ENCODE data around the gene ATP5F1E.

The ATP5F1E gene

GRCh38 chr20:59001068-59001448, 31.1 kb downstream of the ATP5F1E start:
- Histone ChIP-seq H3K4me1 (ENCODE audit: insufficient read depth, low read length) (peaks cover 15% of the 10 kb centered on the region), H3K9ac (ENCODE audit: low read depth, low read length) (no peak overlapping the region), H3K36me3 (ENCODE audit: insufficient read depth, low read length) (peaks cover 5% of the 10 kb centered on the region; the same call in 1 of the 2 replicates), H3K27me3 (ENCODE audit: insufficient read depth, low read length, poor library complexity) (no peaks in the 10 kb centered on the region), H4K20me1 (ENCODE audit: insufficient read depth, low read length) (peaks cover 18% of the 10 kb centered on the region), H3K9me3 (ENCODE audit: insufficient read depth, low read length, severe bottlenecking) (no peaks in the 10 kb centered on the region), H3K4me3 (ENCODE audit: low read depth in 1 of 2, low read length in 2 of 2) (no peak overlapping the region), H3K27ac (ENCODE audit: low read length) (no peak overlapping the region), H3K79me2 (ENCODE audit: insufficient read depth, low read length) (no peaks in the 10 kb centered on the region), H3K4me2 (ENCODE audit: insufficient read depth, low read length) (no peak overlapping the region), H2AFZ (ENCODE audit: low read depth, low read length) (no peak overlapping the region)
- TF ChIP-seq CTCF (IDR thresholded peaks at IDR 0.05; ENCODE audit: borderline replicate concordance, extremely low read depth, low read length, poor library complexity, severe bottlenecking) (no peak), EZH2 (IDR thresholded peaks at IDR 0.05; ENCODE audit: borderline replicate concordance, low read depth, low read length, severe bottlenecking) (no peak)
- no peak for ATAC-seq (ENCODE audit: insufficient read depth, low read depth)
- no peak for DNase-seq

GRCh38 chr20:59000326-59000725, 31.8 kb downstream of the ATP5F1E start:
- no peak for TF ChIP-seq EZH2 (IDR thresholded peaks at IDR 0.05; ENCODE audit: borderline replicate concordance, low read depth, low read length, severe bottlenecking)
- TF ChIP-seq CTCF (IDR thresholded peaks at IDR 0.05; ENCODE audit: borderline replicate concordance, extremely low read depth, low read length, poor library complexity, severe bottlenecking): no peak

GRCh38 chr20:58998656-58999055, 33.5 kb downstream of the ATP5F1E start:
- TF ChIP-seq CTCF (IDR thresholded peaks at IDR 0.05; ENCODE audit: borderline replicate concordance, extremely low read depth, low read length, poor library complexity, severe bottlenecking) (no peak), EZH2 (IDR thresholded peaks at IDR 0.05; ENCODE audit: borderline replicate concordance, low read depth, low read length, severe bottlenecking) (no peak)
- Histone ChIP-seq H2AFZ (ENCODE audit: low read depth, low read length) (no peak overlapping the region), H3K4me1 (ENCODE audit: insufficient read depth, low read length) (no peaks in the 10 kb centered on the region), H3K27me3 (ENCODE audit: insufficient read depth, low read length, poor library complexity) (no peaks in the 10 kb centered on the region), H3K79me2 (ENCODE audit: insufficient read depth, low read length) (no peaks in the 10 kb centered on the region), H3K27ac (ENCODE audit: low read length) (no peak overlapping the region), H3K4me2 (ENCODE audit: insufficient read depth, low read length) (no peak overlapping the region), H3K9me3 (ENCODE audit: insufficient read depth, low read length, severe bottlenecking) (no peaks in the 10 kb centered on the region), H4K20me1 (ENCODE audit: insufficient read depth, low read length) (peaks cover 11% of the 10 kb centered on the region), H3K9ac (ENCODE audit: low read depth, low read length) (no peak overlapping the region), H3K4me3 (ENCODE audit: low read depth in 1 of 2, low read length in 2 of 2) (no peak overlapping the region), H3K36me3 (ENCODE audit: insufficient read depth, low read length) (peaks cover 27% of the 10 kb centered on the region)
- no peak for ATAC-seq (ENCODE audit: insufficient read depth, low read depth)
- DNase-seq: no peak

More at GRCh38 chr20:59000326-59000725, 31.8 kb downstream of the ATP5F1E start:
- H3K27me3 ChIP-seq (ENCODE audit: insufficient read depth, low read length, poor library complexity): no peaks in the 10 kb centered on the region
- no peak overlapping the region for H3K4me2 ChIP-seq (ENCODE audit: insufficient read depth, low read length)
- no peak overlapping the region for H3K9ac ChIP-seq (ENCODE audit: low read depth, low read length)
- peaks cover 10% of the 10 kb centered on the region; the same call in 1 of the 2 replicates for H3K36me3 ChIP-seq (ENCODE audit: insufficient read depth, low read length)
- no peak overlapping the region for H3K27ac ChIP-seq (ENCODE audit: low read length)
- H3K9me3 ChIP-seq (ENCODE audit: insufficient read depth, low read length, severe bottlenecking): no peaks in the 10 kb centered on the region
- H4K20me1 ChIP-seq (ENCODE audit: insufficient read depth, low read length): peaks cover 12% of the 10 kb centered on the region
- no peak for ATAC-seq (ENCODE audit: insufficient read depth, low read depth)
- DNase-seq: no peak
- H3K4me1 ChIP-seq (ENCODE audit: insufficient read depth, low read length): peaks cover 9% of the 10 kb centered on the region
- H3K4me3 ChIP-seq (ENCODE audit: low read depth in 1 of 2, low read length in 2 of 2): no peak overlapping the region
- H3K79me2 ChIP-seq (ENCODE audit: insufficient read depth, low read length): no peaks in the 10 kb centered on the region
- H2AFZ ChIP-seq (ENCODE audit: low read depth, low read length): no peak overlapping the region
